Right lobe of liver (tissue), 6 donors: ENCODE data around the gene AK9. TPM values are rescaled to one million over a fixed set of nuclear protein-coding genes. Genes with fewer than 3 reads are reported as not detected.
A peak's percentile ranks its signal among the peaks of the same experiment; 100 is the strongest.

ENCODE experiments used
- ATAC-seq, 4 donors: fragments of 200-7000 bp; cut with Tn5 transposase; one replicate each; pipeline ENCODE4 v1.9.1; 2020; ENCODE audit warnings: mild to moderate bottlenecking in 4 of 4, moderate library complexity in 4 of 4
- DNase-seq, 3 donors: peaks; one replicate each; pipeline ENCODE4 v3.0.0-alpha.2; 2020
- H3K27ac ChIP-seq, 3 donors: fragments of 200-600 bp; one replicate each; pipeline ENCODE4 v1.8.0; 2022
- H3K27me3 ChIP-seq, 2 donors: fragments of 200-600 bp; one replicate each; pipeline ENCODE4 v1.8.0; 2022
- H3K36me3 ChIP-seq, 4 donors: fragments of 200-600 bp; sonication (generic) in 1 of 4; one replicate each; pipeline versions ENCODE4 v1.5.1 to v1.8.0; 2017 to 2022; ENCODE audit warnings: control low read depth in 1 of 4
- H3K4me1 ChIP-seq, 4 donors: fragments of 200-600 bp; sonication (generic) in 1 of 4; one replicate each; pipeline versions ENCODE4 v1.5.1 to v1.8.0; 2017 to 2022; ENCODE audit warnings: control low read depth in 1 of 4
- H3K4me3 ChIP-seq, 3 donors: fragments of 200-600 bp; one replicate each; pipeline ENCODE4 v1.8.0; 2022
- H3K9me3 ChIP-seq, 4 donors: fragments of 200-600 bp; sonication (generic) in 1 of 4; one replicate each; pipeline versions ENCODE4 v1.5.1 to v1.8.0; 2017 to 2022; ENCODE audit warnings: control low read depth in 1 of 4
- CTCF ChIP-seq, 4 donors: fragments of 200-600 bp in 3 of 4; fragments of 450-650 bp in 1 of 4; IDR thresholded peaks; one replicate each; pipeline versions ENCODE4 v1.5.1 to v1.8.0; 2016 to 2022; ENCODE audit warnings: antibody characterized with exemption in 4 of 4, mild to moderate bottlenecking in 2 of 4
- POLR2A ChIP-seq: fragments of 450-650 bp; IDR thresholded peaks from one replicate; pipeline ENCODE4 v1.6.1; 2017; ENCODE audit warnings: antibody characterized with exemption, mild to moderate bottlenecking
- WGBS: methylation state at CpG from one replicate; pipeline ENCODE4 v1.1.6; 2018; ENCODE audit warnings: low coverage, low lambda C conversion rate; ENCODE audit not compliant: insufficient coverage; ENCODE audit errors: missing lambda C conversion rate; 5-methylcytosine and 5-hydroxymethylcytosine counted together
- intact Hi-C, 2 donors: fragments of 100-400 bp; cut with DNase I; formaldehyde crosslinking; loops; one replicate each; pipeline versions ENCODE4 v1.11.2 to v1.14.1; 2022
- total RNA-seq, 6 experiments: library from RNA; depleted of rRNA in 2 of 6; stranded (reverse); fragments of >200 nt in 2 of 6; fragmentation: NEBNext Ultra II Directional in 3 of 6; extraction: Animal tissue kit (Norgen Biotek cat#: 25700) in 3 of 6; gene quantifications; one replicate each; pipeline versions ENCODE4 v1.1.0 to v1.2.4, GENCODE V29; 2016 to 2023
- donor health status: DM: no; HTN: yes; CAD: no.
- donor health status: DM: no; HTN: no; CAD: no.
- donor health status: DM: no; HTN: no; CAD: no.
- donor health status: DM: no; HTN: yes; CAD: no.
- donor health status: DM: no; HTN: yes; CAD: no.

AK9 gene
- total RNA-seq, 6 experiments from 2014 or later, result 1.5 to 3.9 (median 2.5) TPM

DNA sequence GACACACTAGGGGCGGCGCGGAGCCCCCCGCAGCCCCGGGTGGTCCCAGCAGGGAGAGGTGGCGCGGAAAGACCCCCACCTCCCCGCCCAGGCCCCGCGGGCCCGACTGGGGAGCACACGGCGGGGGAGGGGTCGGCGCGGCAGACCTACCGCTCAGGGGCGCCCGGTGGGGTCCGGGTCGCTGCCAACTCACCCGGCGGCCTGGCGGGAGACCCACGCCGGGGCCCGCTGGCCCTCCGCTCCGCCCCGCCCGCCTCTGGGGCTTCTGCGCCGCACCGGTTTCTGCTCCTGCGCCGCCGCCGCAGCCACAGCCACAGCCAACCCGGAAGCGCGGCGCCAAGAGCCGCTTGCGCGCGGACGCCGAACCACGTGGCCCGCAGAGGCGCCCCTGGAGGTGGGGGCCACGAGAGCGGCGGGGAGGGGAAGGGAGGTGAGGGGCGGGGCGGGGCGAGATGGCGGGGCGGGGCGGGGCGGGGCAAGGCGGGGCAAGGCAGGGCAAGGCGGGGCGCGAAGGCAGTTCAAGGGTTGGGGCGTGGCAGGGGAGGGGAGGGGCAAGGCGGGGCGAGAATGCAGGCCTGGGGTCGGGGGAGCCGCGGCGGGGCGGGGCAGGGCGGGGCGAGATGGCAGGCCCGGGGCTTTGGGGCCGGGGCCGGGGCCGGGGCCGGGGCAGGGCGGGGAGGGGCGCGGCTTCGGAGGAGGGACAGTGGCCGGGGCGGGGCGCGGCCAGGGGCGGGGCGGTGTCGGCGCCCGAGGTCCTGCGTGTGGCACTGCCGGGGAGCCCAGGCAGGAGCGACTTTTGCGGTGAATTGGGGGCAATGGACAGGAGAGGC is 207.9 kb downstream of the AK9 start, which contains the start of gene ZBTB24:
Gene ZBTB24, minus strand, starts transcription at position 315 of the 830 bp plus-strand sequence. CDS start 1,193 bp downstream, outside the sequence.
- Histone ChIP-seq H3K36me3 (peaks cover 0 to 7% (median 2%) of the 10 kb centered on the region in 4 donors), H3K9me3 (no peaks in the 10 kb centered on the region), H3K4me1 (peaks cover 0 to 16% (median 4%) of the 10 kb centered on the region in 4 donors), H3K4me3 (peak within 1 kb of the TSS; percentile 76 to 96 (median 91)), H3K27me3 (no peaks in the 10 kb centered on the region), H3K27ac (peak within 1 kb of the TSS; percentile 67 to 92 (median 73))
- DNase-seq, result peak; percentile 94 to 96 (median 94)
- peak; percentile 96 to 97 (median 97) for ATAC-seq
- no peak for TF ChIP-seq CTCF (IDR thresholded peaks at IDR 0.05)
- TF ChIP-seq POLR2A, result peak; percentile 80
- intact Hi-C loops, result no loop called here
- WGBS, result 1% methylated on average over 14 of the region's 97 CpGs

DNA sequence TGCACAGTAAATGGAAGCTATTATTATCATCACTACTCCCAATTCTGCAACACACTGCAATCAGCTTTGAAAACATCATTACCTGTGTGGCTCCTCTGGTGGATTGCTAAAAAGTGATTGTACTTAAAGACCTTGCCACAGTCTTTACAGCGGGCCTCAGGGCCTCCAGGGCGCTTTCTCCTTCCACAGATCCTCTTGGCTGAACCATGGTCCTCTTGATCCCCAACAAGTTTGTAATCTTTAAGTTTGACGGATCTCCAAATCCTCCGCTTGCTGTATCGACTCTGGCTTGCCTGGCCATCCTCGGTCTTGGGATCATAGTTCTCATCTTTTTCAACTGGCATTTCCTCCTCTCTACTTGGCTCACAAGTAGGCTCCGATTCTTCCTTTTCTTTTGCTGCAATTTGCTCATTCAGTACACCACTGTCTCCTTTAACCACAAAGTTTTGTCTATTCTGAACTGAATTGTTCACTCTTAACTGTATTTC is 210.0 kb downstream of the AK9 start:
- peaks cover 0 to 19% (median 4%) of the 10 kb centered on the region in 4 donors for H3K4me1 ChIP-seq
- H3K27me3 ChIP-seq, result no peaks in the 10 kb centered on the region
- peaks cover 0 to 7% (median 2%) of the 10 kb centered on the region in 4 donors for H3K36me3 ChIP-seq
- H3K27ac ChIP-seq, result no peak overlapping the region
- no peak for DNase-seq
- intact Hi-C loops, result no loop called here
- no peaks in the 10 kb centered on the region for H3K9me3 ChIP-seq
- no peak for ATAC-seq
- 96% methylated on average over 7 of the region's 7 CpGs for WGBS
- TF ChIP-seq CTCF (IDR thresholded peaks at IDR 0.05) (no peak), POLR2A (no peak)
- no peak overlapping the region for H3K4me3 ChIP-seq

DNA sequence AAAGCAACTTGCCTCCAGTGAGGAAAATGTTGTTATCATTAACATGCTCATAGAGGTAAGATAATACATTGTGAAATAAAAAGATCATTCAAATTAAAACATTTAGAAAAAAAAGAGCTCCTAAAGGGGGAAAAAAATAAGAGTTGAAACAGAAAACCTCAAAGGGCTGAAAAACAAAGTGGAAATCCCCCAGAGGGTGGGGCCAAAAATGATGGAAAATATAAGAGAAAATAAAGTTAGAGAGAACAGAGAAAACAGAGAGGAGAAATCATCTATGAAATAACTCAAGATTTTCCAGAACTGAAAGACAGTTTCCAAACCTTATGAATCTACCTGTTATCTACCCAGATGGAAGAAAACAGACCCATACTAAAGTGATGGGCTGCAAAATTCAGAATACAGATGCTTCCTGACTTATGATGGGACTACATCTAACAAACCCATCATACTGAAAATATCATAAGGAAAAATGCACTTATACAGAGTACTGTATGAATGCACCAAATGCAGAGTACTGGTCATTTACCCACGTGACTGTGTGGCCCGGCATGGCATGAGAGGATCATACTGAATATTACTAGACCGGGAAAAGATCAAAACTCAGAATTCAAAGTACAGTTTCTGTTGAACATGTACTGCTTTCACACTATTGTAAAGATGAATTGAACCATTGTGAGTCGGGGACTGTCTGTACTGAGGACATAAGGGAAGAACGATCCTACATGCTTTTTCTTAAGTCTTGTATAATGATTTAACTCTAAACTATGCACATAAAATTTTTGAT is 212.0 kb downstream of the AK9 start:
- H3K27me3 ChIP-seq, result no peaks in the 10 kb centered on the region
- H3K4me3 ChIP-seq, result no peak overlapping the region
- DNase-seq (no peak), ATAC-seq (no peak)
- H3K4me1 ChIP-seq, result peaks cover 0 to 27% (median 4%) of the 10 kb centered on the region in 4 donors
- intact Hi-C loops, result no loop called here
- peaks cover 0 to 21% (median 3%) of the 10 kb centered on the region in 4 donors for H3K36me3 ChIP-seq
- H3K9me3 ChIP-seq, result no peaks in the 10 kb centered on the region
- WGBS, result 88% methylated on average over 5 of the region's 5 CpGs
- H3K27ac ChIP-seq, result no peak overlapping the region
- TF ChIP-seq POLR2A (no peak), CTCF (IDR thresholded peaks at IDR 0.05) (no peak)

GRCh38 chr6:109478222-109478805 is 212.7 kb downstream of the AK9 start:
- H3K36me3 ChIP-seq, result peaks cover 0 to 27% (median 3%) of the 10 kb centered on the region in 4 donors
- H3K27ac ChIP-seq, result no peak overlapping the region
- 91% methylated on average over 9 of the region's 9 CpGs for WGBS
- no peak for TF ChIP-seq CTCF (IDR thresholded peaks at IDR 0.05)
- TF ChIP-seq POLR2A, result no peak
- ATAC-seq (no peak), DNase-seq (no peak)
- no peak overlapping the region for H3K4me3 ChIP-seq
- peaks cover 0 to 27% (median 4%) of the 10 kb centered on the region in 4 donors for H3K4me1 ChIP-seq
- H3K27me3 ChIP-seq, result no peaks in the 10 kb centered on the region
- no peaks in the 10 kb centered on the region for H3K9me3 ChIP-seq
- intact Hi-C loops, result no loop called here
